Left forelimb (tissue), 1 donor: ENCODE measurements around the gene RENBP.

ENCODE experiments used
- DNase-seq: peaks from one replicate; pipeline ENCODE4 v3.0.0-alpha.2; 2018; ENCODE audit warnings: low spot score

RENBP gene

DNA sequence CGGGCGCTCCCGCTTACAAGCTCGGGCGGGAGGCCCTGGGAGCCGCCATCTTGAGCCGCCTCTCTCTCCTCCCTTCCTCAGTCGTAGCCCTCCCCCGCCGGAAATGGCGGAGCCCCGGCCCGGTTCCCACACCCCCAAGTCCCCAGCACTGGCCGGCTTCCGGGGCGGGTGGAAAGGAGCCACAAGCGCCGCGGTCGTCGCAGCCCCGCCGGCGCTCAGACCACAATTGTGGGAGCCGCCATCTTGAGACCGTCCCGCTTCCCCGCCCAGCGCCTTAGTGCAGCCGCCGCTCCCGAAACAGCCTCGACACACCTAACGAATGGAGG lies 26.6 kb upstream of the RENBP start:
- DNase-seq, result peak; percentile 89

DNA sequence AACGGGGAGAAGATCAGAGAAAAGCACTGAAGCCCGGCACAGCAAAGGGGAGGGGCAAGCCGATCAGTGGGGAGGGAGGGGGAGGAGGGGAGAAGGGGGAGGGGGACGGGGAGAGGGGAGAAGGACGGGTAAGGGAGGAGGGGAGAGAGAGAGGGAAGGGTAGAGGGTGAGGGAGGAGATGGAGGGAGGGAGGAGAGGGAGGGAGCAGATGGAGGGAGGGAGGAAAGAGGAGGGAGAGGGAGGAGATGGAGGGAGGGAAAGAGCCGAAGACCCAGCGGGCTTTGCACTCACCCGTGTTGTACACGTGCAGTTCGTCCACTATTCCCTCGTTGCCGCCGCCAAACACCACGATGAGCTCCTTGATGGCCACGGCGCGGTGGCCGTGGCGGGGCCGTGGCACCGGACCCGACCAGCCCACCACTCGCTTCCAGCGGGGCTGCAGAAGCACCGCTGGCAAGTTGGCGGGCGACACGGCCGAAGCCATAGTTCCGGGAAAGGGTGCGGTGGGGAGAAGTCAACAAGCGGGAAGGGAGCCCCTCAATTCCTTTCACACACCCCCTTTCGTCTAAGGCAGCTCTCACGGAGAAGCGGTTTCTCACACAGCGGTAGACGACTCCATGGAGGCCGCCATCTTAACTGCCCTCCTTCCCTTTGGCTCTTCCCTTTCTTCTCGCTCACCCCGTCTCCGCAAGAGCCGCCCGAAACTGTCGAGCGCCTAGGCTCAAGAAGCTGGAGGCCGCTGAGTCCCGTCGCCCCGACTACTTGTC lies 26.1 kb upstream of the RENBP start:
- no peak for DNase-seq

DNA sequence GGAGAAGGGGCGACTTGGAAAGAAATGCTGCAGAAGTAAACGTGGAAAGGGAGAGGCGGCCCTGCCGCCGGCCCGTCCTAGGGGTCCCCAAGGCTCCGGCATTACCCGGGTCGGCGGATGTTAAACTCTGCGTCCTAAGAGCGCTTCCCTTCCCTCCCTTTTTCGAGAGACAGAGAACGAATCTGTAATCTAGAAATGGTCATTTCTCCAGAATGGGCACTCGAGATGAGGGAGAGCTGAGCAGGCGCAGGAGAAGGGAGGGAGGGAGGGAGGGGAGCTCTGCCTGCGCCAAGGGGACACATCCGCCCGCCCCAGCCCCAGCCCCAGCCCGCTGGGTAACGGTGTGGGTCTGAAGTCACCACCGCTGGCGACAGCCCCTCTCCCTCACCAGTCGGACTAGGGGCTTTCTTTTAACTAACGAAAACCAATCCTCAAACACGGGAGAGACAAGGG lies 25.5 kb upstream of the RENBP start:
- no peak for DNase-seq

DNA sequence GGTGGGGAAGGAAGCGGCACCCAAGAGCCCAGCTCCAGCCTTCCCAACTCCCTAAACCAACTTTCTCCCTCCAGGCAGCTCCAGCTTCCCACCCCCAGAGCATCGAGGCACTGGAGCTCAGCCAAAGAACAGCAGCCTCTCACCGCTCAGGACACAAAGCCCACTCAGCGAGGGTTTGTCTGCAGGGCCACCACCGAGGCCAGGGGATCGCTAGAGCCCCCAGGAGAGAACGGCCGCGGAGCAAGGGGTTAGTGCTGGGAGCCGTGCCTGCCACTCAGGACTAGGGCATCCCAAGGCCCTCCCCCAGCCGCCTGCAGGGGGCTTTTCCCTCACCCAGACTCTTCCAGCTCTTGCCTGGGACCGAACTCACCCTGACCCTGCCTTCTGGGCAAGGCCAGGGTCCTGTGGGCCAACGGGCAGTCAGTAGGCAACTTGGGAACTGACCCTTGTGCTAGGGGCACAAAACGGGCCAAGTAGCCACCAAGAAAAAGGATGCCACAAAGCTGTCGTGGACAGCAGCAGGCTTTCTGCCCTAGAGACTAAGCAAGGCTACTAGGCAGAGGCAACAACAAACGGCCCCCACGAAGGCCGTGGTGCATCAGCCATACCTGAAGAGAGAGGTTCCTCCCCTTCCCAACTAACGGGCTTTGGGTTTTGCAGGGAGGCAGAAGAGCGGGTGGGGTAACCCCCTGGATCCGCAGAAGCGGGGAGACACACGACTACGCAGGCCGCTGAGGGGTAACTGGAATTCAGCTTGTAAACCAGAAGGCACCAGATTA lies 24.9 kb upstream of the RENBP start:
- DNase-seq, result no peak

DNA sequence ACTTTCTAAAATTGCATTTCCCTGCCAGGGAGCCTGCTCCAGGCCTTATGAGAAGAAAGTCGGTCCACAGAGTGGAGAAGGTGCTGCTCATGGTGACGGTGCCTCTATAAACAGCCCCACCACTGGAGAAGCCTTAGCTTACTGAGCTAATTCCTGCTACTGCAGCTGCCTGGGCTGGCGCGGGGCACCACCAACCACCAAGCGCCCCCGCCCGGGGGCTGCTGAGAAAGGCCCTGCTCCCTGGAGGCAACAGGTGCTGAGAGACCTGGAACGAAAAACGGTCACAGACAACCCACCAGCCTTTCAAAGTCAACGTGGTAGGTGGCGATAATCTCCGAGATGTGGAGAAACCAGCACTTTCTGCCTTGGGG lies 24.3 kb upstream of the RENBP start:
- no peak for DNase-seq

DNA sequence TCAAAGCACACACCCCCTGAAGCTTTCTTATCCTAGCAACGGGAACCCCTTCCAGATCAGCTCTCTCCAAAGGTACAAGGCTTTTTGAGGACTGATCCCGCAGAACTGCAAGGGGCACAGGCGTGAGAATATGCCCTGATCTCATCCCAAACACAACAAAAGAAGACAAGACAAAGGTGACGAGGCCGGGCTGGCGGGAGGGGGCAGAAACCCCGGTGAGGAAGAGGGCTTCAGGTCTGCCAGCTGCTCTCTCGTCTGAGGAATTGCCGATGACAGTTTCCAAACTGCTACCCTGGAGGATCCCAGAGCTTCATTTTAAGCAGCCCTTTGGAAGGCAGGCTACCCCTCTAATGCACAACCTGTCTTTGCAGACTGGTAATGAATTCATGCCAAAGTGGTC lies 23.8 kb upstream of the RENBP start:
- no peak for DNase-seq

DNA sequence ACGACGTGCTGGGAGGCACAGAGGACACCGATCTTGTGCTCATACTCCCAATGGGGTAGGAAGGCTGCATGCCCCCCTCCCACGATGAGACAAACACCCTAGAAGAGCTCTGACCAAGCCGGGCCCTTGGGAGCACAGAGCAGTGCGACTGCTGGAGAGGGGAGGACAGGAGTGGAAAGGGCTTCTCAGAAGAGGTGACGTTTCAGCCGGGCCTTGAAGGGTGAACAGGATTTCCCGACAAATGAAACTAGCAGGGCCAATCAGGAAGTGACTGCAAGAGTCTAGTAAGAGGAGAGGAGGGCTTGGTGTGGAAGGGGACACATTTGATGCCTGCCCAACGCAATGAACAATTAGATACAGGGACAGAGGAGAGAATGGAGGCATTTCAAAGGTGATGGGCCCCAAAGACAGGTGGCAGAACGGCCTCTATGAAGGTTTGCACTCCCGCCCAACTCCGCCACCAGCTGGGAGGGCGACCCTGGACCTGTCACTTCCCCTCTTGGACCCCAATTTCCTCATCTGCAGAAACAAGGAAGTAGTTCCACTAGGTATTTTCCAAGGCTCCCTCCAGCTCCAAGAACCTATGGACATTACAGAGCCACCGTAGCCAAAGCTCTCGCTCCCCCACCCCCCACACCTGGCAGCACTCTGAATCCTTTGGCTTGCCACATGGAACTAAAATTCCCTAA lies 23.2 kb upstream of the RENBP start:
- no peak for DNase-seq

DNA sequence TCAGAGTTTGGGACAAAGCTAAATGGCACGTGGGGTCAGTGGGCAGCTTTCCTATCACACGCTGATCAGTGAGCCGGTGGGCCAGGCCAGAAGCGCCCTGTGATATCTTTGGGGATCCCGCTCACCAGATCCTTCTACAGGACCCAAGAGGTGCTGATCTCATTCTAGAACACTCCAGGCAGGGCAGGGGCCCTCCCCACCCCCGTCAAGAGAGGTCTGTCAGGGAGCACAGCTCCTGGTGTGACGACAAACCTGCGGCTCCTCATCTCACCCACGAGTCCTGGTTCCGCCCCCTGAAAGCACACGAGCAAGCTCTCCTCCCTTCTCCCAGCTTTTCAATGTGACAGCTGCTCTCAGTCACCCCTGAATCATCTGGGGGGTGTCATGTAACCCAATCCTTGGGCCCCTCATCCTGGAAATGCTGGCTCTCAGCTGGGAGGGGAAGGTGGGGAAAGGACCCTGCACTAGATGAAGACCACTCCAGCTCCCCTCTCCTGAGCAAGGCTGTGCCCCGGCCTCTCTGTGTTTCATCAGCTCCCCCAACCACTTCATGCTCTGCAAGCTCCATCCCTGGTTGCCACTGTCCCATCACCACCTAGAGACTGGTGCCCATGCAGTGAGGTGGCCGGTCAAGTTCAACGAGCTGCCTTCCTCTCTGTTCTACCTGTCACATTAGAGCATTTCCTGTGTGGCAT lies 22.5 kb upstream of the RENBP start:
- DNase-seq, result no peak

DNA sequence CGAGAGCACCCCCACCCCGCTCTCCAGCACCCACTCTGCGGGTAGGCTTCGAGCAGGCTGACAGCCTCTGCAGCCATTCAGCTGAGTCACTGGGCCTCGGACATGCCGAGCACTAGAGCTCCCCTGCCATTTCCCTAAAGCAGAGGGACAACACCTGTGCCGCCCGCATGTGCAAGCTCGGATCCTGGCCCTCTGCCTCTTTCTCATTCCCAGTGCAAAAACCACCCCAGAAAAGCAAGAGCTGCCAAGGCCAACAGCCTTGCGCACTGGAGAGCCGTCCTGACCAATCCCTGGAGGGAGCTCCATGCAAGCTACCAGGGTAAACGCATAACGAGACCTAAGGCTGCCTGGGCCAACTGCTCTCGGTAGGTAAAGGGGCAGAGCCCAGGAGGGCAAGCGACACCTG lies 21.8 kb upstream of the RENBP start:
- no peak for DNase-seq

DNA sequence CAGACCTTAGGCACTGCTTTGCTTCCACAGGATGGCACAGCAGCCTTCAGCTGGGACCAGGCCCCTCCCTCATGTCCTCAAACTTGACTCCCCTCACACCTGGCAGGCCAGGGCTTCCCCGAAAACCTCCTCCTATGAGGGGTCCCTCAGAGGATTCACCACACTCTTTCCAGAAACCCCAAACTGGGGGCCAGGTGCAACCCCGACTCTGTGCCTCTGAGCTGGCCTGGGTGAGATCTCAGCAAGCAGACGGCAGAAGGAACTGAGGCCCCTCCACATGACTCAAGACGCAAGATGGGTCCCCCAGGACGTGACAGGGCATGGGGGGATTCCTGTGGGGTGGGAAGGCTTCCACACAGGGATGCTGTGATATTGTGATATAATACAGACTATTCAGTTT lies 21.0 kb upstream of the RENBP start:
- no peak for DNase-seq

DNA sequence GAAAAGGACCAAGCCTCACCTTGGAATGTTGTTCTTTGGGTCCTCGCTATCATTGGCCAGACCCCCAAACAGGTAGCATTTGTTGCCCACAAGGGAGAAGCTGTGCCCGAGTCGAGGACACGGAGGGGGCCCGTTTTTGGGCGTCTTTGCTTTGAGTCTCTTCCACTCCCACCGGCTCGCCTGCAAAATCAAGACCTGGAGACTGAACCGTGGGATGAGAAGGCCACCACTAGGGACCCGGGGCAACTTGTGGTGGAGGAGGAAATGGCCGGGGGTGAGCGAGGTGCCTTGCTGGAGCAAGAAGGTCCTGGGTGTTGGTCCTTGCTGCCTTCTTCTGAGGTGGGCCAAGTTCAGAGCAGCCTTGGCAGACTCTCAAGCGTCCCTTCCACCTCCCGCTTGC lies 19.7 kb upstream of the RENBP start:
- DNase-seq, result no peak

DNA sequence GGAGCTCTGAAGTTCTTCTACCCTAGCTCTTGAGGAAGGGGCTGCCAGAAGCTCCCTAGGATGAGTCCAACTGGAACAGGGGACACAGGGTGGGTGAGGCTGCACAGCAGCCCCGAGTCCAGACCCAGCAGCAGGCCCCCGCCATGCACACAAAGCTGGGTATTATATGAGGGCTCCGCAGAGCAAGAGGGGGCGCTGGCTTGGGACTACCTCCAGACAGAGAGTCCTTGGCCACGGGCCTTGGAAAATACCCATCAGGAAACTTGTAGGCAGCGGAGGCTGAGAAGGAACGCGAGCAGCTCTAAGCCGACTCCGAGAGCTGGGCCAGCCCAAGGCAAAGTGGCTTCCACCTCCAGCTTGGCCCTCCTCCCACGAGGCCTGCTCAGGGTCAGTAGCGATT lies 19.1 kb upstream of the RENBP start:
- DNase-seq, result no peak

DNA sequence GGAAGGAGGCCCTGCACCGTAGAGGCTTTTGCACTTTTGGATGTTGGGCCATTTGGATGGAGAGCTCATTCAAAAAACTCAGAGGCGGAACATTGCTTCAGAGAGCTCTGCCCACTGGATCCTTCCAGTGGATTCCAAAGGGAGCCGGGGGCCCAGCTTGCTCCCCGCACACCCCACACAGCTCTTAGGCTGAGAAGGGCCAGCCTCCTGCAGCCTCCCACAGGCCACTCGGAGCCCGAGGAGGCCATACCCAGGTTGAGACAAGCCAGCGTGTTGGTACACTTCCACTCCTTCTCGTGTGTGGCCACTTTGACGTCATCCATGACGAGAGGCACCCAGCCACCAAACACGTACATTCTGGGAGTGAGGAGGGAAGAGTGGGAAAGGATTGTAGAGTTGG lies 16.8 kb upstream of the RENBP start:
- no peak for DNase-seq

DNA sequence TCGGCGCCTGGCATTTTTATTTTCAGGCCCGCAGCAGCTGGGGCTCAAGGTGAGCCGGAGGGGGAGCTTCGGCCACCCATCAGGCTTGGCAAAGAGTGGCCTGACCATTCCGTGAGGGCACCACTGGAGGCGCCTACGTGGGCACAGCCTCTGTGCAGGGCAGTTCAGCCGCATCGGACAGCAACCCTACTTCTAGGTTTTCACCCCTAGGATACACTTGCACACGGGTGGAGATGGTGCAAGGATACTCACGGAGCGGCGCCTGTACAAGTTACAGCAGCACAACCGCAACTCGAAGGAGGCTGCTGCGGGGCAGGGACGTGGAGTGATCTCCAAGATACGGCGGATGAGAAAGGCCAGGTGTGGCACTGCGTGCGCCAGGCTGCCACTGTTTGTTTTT lies 16.3 kb upstream of the RENBP start:
- no peak for DNase-seq

DNA sequence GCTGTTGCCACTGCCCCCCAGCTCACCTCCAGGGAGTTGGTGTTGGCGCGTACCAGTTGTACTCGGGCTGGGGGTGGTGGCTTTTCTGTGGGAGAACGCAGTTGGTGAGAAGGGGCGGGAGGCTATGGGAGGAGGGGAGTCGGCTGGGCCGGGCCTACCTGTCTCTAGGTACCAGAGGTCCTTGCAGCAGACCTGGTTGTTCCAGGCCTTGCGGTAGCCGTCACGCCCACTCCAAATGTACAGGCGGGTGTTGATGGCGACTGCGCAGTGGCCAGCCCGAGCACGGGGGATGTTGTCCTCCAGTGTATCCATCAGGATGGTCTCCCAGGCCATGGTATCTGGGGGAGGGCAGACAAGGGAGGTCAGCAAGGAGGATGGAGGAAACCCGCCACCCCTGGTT lies 15.6 kb upstream of the RENBP start:
- no peak for DNase-seq

DNA sequence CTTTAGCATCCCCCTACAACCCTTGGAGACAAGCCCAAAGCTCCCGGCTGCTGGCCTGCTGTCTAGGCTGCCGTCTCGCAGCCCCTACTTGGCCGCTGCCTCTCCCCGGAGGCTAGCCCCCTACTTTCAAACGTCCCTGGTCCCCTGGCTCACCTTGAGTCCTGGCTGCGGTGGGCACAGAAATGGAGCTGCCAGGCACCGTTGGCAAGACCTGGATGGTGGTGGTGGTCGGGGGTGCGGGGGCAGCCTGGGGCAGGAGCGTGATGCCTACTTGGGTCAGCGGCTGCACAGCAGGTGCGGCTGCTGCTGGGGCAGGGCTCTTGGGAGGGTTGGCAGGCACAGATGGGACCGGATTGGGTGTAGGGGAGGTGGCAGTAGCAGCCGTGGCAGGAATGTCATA lies 15.2 kb upstream of the RENBP start:
- no peak for DNase-seq

DNA sequence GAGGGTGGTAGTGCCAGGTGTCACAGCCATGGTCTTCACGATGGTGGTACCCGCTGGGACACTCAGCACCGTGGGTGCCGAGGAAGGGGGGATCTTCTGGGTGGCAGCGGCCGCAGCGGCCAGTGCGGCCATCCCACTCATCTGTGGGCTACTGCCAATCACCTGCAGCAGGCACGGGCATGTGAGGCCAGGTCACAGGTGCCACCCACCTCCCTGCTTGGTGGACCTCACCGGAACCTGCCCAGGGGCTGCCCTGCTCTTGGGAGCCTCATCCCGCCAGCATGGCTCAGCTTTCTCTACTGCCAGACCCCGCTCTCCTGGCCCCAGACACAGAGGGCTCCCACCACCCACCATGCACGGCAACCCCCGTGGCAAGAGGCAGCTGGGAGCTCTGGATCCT lies 14.2 kb upstream of the RENBP start:
- DNase-seq, result no peak

DNA sequence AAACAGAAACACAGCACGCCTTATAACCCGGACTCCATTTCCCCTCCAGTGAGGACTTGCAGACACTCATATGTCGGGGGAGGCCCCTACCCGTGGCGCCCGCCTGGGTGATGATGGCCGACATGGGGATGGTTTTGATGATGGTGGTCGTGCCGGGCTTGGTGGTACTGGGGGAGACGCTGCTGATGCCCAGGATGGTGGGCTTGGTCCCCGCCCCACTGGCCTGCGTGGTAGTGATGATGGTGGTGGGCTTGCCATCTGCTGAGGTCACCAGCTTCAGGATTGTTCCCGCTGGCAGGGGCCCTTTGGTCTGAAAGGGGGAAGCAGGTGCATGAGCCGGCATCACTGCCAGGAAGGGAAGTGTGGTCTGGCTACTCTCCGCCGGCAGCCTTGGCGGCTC lies 12.8 kb upstream of the RENBP start:
- DNase-seq, result no peak

DNA sequence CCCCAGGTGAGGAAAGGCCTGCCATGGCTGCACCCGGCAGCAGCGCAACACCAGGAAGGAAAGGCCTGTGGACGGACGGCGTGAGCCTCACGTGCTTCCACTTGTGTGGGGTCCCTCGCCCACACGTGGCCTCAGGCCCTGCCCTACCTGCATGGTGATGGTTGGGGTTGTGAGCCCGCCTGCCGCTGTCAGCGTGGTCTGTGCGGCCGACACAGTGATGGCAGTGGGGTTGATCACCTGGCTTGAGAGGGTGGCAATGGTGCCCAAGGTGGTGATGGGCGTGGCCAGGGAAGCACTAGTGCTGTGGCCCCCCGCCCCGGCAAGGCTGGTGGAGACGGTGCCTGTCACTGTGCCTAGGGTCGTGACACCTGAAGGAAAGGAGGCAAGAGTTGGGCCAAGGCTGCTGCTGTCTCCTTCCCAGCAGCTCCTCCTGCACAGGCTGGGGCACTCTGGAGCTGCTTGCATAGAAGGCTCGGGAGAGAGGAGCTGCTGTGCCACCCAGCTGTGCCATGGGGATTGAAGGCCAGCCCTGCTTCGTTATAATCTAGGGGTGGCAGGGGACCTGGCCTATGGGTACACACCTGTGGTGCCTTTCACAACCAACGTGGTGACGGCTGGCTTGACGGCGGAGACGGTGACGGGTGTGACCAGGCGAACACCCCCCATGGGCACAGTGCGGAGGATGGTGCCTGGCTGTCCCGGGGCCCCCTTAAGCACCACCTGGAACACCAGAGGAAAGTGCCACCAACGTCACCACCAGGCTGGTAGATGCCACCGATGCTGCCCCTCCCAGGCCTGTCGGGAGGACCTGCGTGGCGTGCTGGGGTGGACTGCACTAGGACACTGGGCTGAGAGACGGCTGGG lies 11.8 kb upstream of the RENBP start:
- no peak for DNase-seq

DNA sequence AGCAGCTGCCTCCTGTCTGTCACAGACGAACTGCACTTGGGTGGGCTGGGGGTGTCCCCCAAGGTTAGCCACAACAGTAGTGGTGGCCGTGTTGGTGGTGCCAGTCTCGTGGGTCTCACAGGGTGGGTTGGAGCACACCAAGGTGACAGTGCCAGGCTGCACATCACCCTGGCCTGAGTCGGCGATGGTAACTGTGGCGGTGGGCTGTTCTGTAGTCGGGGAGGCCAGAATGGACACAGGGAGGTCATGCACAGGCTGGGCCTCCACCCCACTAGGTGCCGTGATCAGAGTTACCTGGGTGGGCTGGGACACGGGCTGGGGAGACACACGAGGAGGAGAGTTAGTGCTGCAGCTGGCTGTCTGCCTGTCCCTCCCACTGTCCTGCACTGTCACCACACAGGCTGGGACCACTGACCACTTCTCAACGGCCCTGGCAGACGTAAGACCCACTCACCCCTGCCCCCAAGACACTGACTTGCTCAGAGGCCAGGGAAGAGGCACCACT lies 10.8 kb upstream of the RENBP start:
- DNase-seq, result no peak

DNA sequence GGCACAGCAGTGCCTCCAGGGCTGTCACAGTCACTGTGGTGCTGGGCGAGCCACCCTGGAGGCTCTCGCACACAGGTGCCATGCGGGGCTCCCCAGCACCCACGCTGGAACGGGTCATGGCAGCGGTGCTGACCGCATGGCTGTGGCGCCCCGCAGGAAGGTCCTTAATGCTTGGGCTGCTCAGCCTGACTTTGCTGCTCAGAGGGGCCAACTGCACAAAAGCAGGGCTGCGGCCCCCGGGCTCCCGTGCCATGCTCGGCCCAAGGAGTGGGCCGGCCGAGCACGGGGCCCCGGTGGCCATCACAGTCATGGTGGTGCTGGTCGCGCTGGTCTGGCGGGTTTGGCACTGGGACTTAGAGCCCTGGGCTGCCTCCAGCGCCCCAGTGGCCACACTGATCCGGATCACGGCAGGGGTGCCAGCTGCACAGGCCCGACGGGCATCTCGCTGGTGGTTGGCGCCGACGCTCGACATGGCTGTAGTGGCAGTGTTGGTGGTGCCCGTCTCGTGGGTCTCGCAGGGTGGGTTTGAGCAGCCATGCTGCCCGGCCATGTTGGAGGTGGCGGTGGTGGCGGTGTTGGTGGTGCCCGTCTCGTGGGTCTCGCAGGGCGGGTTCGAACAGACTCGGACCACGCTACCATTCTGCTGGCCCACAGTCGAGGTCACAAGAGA lies 10.2 kb upstream of the RENBP start:
- DNase-seq, result no peak
